Ovary (tissue), 3 donors: ENCODE data around the gene SLMAP.

ENCODE experiments used
- POLR2A ChIP-seq: fragments of 450-650 bp; IDR thresholded peaks from one replicate; pipeline ENCODE4 v1.6.1; 2017; ENCODE audit warnings: antibody characterized with exemption, mild to moderate bottlenecking, moderate library complexity
- TF ChIP-seq, protein P1 (sequence below), 3 donors: fragments of 450-650 bp in 2 of 3; fragments of 200-600 bp in 1 of 3; IDR thresholded peaks; one replicate each; pipeline versions ENCODE4 v1.5.1 to v1.8.0; 2016 to 2022; ENCODE audit warnings: antibody characterized with exemption in 3 of 3, mild to moderate bottlenecking in 1 of 3
- donor health status: DM: no; HTN: no; CAD: no.

DNA sequence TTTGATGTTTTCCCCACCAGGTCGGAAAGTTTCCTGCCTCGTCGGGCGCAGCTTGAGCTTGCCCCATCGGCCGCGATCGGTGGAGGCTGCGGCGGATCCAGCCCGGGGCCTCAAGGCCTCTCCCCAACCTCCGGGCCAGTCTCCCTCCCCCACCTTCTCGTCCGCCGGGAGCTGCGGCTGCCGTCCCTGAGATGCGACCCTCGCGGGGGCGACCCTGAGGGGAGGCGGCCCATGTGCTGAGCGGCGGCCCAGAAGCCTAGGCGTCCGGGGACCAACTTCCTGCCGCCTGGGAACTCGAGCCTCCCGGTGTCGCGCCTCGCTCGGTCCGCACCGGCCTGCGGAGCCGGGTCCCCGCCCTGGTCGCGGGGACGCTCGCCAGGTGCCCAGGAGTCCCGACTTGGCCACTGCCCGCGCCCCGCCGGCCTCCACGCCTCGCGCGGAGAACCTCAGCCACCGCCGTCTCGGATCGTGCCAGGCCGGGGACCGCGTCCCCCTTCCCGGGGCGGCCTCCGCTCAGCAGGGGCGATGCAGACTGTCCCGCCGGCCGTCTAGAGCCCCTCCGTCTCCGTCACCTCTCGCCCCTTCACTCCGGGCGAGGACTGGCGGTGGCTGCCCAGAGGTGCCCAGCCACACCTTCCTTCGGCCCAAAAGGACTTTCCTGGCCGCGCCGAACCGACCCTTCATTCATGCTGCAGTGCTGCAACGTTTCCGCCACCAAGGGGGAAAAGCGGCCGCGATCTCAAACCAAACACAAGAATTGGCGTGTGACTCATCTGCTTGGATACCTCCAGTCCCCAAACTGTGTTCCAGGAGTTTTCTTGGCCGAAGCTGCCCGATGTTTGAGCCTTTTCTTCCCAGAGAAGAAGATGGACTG, 656 bp downstream of the SLMAP start:
- TF ChIP-seq, protein P1, sequence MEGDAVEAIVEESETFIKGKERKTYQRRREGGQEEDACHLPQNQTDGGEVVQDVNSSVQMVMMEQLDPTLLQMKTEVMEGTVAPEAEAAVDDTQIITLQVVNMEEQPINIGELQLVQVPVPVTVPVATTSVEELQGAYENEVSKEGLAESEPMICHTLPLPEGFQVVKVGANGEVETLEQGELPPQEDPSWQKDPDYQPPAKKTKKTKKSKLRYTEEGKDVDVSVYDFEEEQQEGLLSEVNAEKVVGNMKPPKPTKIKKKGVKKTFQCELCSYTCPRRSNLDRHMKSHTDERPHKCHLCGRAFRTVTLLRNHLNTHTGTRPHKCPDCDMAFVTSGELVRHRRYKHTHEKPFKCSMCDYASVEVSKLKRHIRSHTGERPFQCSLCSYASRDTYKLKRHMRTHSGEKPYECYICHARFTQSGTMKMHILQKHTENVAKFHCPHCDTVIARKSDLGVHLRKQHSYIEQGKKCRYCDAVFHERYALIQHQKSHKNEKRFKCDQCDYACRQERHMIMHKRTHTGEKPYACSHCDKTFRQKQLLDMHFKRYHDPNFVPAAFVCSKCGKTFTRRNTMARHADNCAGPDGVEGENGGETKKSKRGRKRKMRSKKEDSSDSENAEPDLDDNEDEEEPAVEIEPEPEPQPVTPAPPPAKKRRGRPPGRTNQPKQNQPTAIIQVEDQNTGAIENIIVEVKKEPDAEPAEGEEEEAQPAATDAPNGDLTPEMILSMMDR (IDR thresholded peaks at IDR 0.05): no peak
- no peak for TF ChIP-seq POLR2A
